ENCODE data around the gene P2RX3.
"Not testable (repeated sequence)": the region's sequence is repeated elsewhere in the genome, so short reads cannot be mapped to it uniquely, and the experiment has no call there.

P2RX3 gene

DNA sequence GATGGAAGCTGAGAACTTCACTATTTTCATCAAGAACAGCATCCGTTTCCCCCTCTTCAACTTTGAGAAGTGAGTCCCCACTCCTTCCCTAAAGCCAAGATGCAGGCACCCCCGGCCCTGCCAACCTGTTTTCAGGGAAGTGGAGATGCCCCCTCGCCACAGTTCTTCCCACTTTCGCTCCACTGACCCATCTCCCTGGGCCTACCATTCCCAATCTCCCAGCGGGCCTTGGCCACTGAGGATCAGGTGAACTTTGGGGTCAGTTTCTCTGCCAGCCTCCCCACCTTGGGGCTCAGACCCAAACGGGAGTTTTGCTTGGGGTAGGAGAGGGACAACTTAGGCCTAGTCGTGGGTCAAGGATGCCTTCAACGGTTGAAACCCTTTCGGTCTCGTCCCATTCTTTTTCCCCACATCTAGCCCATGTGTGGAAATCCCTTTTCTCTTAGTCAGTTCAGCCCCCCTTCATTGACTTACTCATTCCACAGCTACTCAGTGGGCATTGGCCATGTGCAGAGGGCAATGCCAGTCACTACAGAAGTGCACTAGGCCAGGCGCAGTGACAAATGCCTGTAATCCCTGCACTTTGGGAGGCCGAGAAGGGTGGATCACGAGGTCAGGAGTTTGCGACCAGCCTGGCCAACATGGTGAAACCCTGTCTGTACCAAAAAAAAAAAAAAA, 10.6 kb downstream of the P2RX3 start:
- no peak for DNase-seq (ENCODE audit: low read depth in 1 of 2, low spot score in 1 of 2)

GRCh38 chr11:57349491-57350274, 11.5 kb downstream of the P2RX3 start:
- DNase-seq (ENCODE audit: low read depth in 1 of 2, low spot score in 1 of 2): peak; percentile 31 to 43

- no peak for DNase-seq (ENCODE audit: low read depth in 1 of 2, low spot score in 1 of 2)
Measured at GRCh38 chr11:57353036-57353435, 14.9 kb downstream of the P2RX3 start.

GRCh38 chr11:57353446-57353845, 15.3 kb downstream of the P2RX3 start:
- DNase-seq (ENCODE audit: low read depth in 1 of 2, low spot score in 1 of 2): no peak

DNA sequence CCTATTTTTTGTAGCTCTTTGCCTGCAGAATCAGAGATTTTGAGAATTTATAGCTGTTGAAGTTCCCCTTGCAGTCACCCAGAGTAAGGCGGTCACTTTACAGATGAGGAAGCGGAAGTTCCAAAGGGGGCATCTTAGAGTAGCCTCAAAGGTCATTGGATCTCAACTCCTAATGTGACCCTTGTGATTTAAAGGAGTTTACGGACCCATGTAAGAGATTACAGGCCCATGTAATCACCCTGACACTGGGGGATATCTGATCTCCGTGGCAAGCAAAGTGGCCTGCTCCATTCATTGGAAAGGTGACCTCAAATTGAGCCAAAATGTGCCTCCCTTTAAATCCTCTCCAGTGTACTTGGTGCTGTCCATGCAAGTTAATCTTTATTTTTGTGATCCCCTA, 15.7 kb downstream of the P2RX3 start:
- no peak for DNase-seq (ENCODE audit: low read depth in 1 of 2, low spot score in 1 of 2)

GRCh38 chr11:57354699-57355098, 16.5 kb downstream of the P2RX3 start:
- no peak for DNase-seq (ENCODE audit: low read depth in 1 of 2, low spot score in 1 of 2)

- DNase-seq (ENCODE audit: low read depth in 1 of 2, low spot score in 1 of 2): no peak
Measured at GRCh38 chr11:57356268-57356667, 18.1 kb downstream of the P2RX3 start.

GRCh38 chr11:57357310-57357709, 19.2 kb downstream of the P2RX3 start:
- DNase-seq (ENCODE audit: low read depth in 1 of 2, low spot score in 1 of 2): no peak

- DNase-seq (ENCODE audit: low read depth in 1 of 2, low spot score in 1 of 2): no peak
Measured at GRCh38 chr11:57357856-57358255, 19.7 kb downstream of the P2RX3 start.

DNA sequence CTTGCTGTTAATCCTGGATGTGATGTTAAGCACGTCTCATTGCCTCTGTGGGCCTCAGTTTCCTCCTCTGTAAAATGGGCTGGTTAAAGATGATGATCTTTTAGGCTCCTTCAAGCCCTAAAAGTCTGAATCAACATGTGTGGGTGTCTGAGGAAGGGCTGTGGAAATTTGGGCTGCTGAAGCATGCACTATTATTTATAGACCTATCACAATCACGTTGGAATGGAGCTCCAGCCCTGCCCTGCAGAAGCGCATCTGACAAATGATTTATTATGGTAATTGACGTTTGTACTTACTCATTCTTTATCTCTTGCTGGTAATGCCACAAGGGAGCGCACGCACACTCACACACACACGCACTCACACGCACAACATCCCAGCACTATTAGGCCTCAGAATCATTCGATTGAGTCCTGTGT, 20.4 kb downstream of the P2RX3 start:
- no peak for DNase-seq (ENCODE audit: low read depth in 1 of 2, low spot score in 1 of 2)

DNA sequence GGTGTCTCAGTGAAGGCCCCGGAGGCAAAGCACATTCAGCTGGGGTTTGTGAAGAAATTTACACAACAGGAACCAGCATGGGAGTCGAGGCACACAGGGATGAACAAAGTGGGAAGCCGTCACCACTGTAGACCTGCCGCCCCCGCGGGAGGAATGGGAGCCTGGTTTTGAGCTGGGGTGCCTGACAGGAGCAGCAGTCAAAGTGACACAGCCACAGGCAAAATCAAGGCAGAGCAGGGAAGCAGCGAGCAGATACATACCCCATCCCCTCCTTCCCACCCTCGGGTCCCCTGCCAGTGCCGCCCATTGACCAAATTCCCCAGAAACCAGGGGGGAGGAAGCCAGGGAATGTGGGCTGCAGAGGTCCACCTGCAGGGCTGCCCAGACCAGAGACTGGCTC, 20.8 kb downstream of the P2RX3 start:
- no peak for DNase-seq (ENCODE audit: low read depth in 1 of 2, low spot score in 1 of 2)

DNA sequence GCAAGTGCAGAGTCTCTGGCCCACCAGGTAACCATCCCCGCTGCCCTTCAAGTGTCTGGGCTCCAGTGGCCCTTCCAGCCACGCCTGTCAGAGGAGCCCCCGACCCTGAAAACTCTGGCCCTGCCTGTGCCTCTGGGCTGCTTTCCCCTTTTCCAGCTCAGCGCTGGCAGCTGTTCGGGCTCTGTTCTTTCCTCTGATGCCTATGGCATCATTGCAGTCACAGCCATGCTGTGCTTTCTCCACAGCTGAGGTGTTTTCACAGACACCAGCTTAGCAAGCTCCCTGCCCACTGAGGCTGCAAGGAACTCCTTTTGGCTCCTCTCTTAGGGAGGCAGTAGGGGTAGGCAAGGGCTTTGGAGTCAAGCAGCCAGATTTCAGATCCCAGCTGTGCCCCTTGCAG, 21.2 kb downstream of the P2RX3 start:
- no peak for DNase-seq (ENCODE audit: low read depth in 1 of 2, low spot score in 1 of 2)

DNA sequence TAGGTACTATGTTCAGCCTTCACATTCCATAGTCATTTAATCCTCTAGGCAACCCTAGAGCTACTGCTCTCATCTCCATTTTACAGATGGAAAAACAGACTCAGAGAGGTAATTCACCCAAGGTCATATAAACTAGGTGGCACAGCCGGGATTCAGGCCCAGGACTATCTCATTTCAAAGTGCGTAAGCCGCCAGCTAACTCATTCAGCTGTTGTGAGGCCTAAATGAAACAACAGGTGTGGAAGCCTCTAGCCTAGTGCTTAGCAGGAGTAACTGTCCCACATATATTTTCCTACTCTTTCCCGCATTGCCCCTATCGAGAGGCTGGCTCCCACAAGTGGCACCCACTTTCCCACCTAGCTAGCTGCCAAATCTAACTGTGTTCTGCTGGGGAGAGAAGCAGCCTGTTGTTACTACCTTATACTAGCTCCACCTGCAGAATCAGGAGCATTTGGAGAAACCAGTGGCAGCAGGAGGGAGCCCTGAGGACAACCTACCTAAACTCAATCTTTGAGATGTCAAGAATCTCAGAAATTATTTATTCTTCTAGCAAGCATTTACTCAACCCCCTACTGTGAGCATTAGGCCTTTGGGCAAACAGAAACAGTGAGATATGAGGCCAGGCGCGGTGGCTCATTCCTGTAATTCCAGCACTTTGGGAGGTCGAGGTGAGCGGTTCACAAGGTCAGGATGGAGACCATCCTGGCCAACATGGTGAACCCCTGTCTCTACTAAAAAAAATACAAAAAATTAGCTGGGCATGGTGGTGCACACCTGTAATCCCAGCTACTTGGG, 21.9 kb downstream of the P2RX3 start:
- no peak for DNase-seq (ENCODE audit: low read depth in 1 of 2, low spot score in 1 of 2)

GRCh38 chr11:57360991-57361390, 22.8 kb downstream of the P2RX3 start:
- no peak for DNase-seq (ENCODE audit: low read depth in 1 of 2, low spot score in 1 of 2)

DNA sequence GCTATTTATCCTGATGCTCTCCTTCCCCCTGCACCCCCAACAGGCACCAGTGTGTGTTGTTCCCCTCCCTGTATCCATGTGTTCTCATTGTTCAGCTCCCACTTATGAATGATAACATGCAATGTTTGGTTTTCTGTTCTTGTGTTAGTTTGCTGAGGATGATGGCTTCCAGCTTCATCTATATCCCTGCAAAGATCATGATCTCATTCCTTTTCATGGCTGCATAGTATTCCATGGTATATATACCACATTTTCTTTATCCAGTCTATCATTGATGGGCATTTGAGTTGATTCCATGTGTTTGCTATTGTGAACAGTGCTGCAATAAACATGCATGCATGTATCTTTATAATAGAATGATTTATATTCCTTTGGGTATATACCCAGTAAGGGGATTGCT, 23.3 kb downstream of the P2RX3 start:
- not testable (repeated sequence) for DNase-seq (ENCODE audit: low read depth in 1 of 2, low spot score in 1 of 2)

DNA sequence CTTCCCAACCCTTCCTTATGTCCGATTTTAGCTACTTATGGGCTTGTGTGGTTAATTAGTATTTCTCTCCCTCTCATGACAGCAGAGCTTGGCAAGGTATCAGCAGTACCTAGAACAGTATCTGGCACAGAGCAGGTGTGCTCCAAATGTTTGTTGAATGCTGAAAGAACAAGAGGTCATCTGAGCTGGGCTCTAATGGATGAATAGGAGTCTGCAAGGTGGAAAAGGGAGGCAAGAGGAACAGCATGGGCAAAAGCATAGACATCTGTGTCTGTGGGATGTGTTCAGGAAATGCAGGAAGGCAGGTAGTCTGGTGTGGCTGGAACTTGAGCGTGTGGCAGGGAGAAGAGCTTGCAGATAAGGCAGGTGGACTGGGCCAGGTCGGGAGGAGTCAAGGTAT, 23.8 kb downstream of the P2RX3 start:
- DNase-seq (ENCODE audit: low read depth in 1 of 2, low spot score in 1 of 2): no peak

- DNase-seq (ENCODE audit: low read depth in 1 of 2, low spot score in 1 of 2): no peak
Measured at GRCh38 chr11:57363131-57364080, 25.3 kb downstream of the P2RX3 start.

GRCh38 chr11:57364851-57365660, 26.9 kb downstream of the P2RX3 start:
- DNase-seq (ENCODE audit: low read depth in 1 of 2, low spot score in 1 of 2): no peak

DNA sequence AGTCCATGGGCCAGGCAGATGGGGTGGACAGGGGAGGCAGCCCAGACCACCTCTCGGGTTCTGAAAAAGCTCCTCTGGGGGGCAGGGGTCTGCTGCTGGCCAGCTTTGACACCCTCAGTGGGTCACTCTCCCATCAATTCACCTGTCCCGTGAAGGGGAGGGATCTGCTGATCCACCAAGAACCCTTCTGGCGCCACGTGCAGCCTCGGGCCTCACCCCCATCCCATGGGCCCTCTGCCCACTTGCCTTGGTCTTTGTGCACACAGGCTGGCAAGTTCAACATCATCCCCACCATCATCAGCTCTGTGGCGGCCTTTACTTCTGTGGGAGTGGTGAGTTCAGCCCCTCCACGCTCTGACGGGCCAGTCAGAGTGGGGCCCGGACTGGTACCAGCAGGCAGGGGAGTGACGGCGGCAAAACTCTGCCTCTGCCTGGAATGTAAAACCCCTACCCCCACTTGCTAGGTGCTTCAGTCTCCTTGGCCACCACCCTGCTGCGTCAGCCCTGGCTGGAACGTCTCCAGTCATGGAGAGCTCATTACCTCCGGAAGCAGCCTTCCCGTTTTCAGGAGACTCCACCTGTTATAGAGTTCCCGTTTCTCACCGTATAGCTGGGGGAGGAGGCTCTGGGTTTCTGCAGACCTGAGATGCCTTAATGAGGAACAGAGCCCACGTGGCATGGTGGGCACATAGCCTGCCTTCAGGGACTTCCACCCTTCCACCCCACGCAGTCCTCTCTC, 30.1 kb downstream of the P2RX3 start:
- DNase-seq (ENCODE audit: low read depth in 1 of 2, low spot score in 1 of 2): no peak

Data from activated CD4-positive, alpha-beta T cell treated with anti-CD3 and anti-CD28 coated beads, Interleukin-2, amount 50 U/mL, for 24 hours (primary cell).